Adrenal gland (tissue), 12 donors: ENCODE results near the gene RGS3. TPM values are rescaled to one million over a fixed set of nuclear protein-coding genes. Genes with fewer than 3 reads are reported as not detected.

Source experiments
- DNase-seq, 7 donors: peaks; one replicate each; pipeline ENCODE4 v3.0.0-alpha.2; 2019 to 2020
- H3K27ac ChIP-seq, 5 donors: fragments of 200-600 bp; sonication (generic) in 4 of 5; 1 replicate in 3 of 5; 2 replicates in 2 of 5; pipeline versions ENCODE4 v1.5.1 to v1.8.0; 2016 to 2020; ENCODE audit warnings: mild to moderate bottlenecking in 1 of 5
- H3K27me3 ChIP-seq: fragments of 200-600 bp; 2 replicates; pipeline ENCODE4 v1.8.0; 2021
- H3K36me3 ChIP-seq, 2 donors: fragments of 200-600 bp; replicated peaks in 1 of 2; 1 replicate in 1 of 2; 2 replicates in 1 of 2; pipeline versions ENCODE4 v1.5.1 to v1.8.0; 2018 to 2022
- H3K4me1 ChIP-seq, 2 donors: fragments of 200-600 bp; replicated peaks in 1 of 2; 1 replicate in 1 of 2; 2 replicates in 1 of 2; pipeline versions ENCODE4 v1.5.1 to v1.8.0; 2018 to 2021
- H3K4me3 ChIP-seq, 4 donors: fragments of 200-600 bp; sonication (generic) in 3 of 4; one replicate each; pipeline ENCODE4 v1.5.1; 2016 to 2018
- H3K9me3 ChIP-seq, 3 donors: fragments of 200-600 bp; sonication (generic) in 1 of 3; replicated peaks in 1 of 3; 1 replicate in 2 of 3; 2 replicates in 1 of 3; pipeline versions ENCODE4 v1.5.1 to v1.8.0; 2016 to 2021
- POLR2A ChIP-seq, 2 donors: fragments of 450-650 bp; IDR thresholded peaks; one replicate each; pipeline ENCODE4 v1.6.1; 2017; ENCODE audit warnings: antibody characterized with exemption in 2 of 2, mild to moderate bottlenecking in 2 of 2, moderate library complexity in 1 of 2
- WGBS, 4 donors: extraction: QIAGEN DNeasy Blood & Tissue Kit in 2 of 4; methylation state at CpG; one replicate each; pipeline versions ENCODE4 v1.1.5 to v1.1.7; 2013 to 2017; 5-methylcytosine and 5-hydroxymethylcytosine counted together
- intact Hi-C, 2 donors: fragments of 100-400 bp; cut with DNase I; formaldehyde crosslinking; loops; one replicate each; pipeline versions ENCODE4 v1.14.1 to v1.15.0; 2022 to 2023
- polyA plus RNA-seq, 3 donors: library from polyadenylated mRNA; stranded (reverse); fragments of 200-250 nt in 2 of 3; fragments of 350-450 nt in 1 of 3; fragmentation: Illumina TruSeq in 1 of 3; extraction: RNeasy Lipid Tissue Mini Kit (QIAGEN cat#74804) in 1 of 3; gene quantifications; one replicate each; pipeline ENCODE4 v1.2.3, GENCODE V29; 2013 to 2014
- total RNA-seq, 9 donors: library from RNA; depleted of rRNA in 4 of 9; stranded (reverse); fragments of >200 nt in 4 of 9; fragments of 120-200 nt in 1 of 9; fragmentation: NEBNext Ultra II Directional in 1 of 9; extraction: Animal tissue kit (Norgen Biotek cat#: 25700) in 1 of 9; gene quantifications; one replicate each; pipeline versions ENCODE4 v1.1.0 to v1.2.4, GENCODE V29; 2013 to 2023
- TF ChIP-seq, protein P1 (sequence below), 6 experiments: fragments of 450-650 bp in 4 of 6; fragments of 200-600 bp in 2 of 6; sonication (generic) in 1 of 6; IDR thresholded peaks; 1 replicate in 5 of 6; 2 replicates in 1 of 6; pipeline versions ENCODE4 v1.5.1 to v1.8.0; 2016 to 2021; ENCODE audit warnings: antibody characterized with exemption in 6 of 6, mild to moderate bottlenecking in 2 of 6, moderate library complexity in 1 of 6
- donor health status: healthy with polysubstance abuse.
- donor health status: Bipolar disorder and iron deficiency.
- donor health status: DM: yes; HTN: yes; CAD: no.
- donor health status: DM: no; HTN: no; CAD: no.
- donor health status: DM: no; HTN: no; CAD: no.
- donor health status: DM: yes; HTN: yes; CAD: no.

Gene RGS3
- total and polyA plus RNA-seq, 12 donors: 34.5 to 126 (median 65.6) TPM

DNA sequence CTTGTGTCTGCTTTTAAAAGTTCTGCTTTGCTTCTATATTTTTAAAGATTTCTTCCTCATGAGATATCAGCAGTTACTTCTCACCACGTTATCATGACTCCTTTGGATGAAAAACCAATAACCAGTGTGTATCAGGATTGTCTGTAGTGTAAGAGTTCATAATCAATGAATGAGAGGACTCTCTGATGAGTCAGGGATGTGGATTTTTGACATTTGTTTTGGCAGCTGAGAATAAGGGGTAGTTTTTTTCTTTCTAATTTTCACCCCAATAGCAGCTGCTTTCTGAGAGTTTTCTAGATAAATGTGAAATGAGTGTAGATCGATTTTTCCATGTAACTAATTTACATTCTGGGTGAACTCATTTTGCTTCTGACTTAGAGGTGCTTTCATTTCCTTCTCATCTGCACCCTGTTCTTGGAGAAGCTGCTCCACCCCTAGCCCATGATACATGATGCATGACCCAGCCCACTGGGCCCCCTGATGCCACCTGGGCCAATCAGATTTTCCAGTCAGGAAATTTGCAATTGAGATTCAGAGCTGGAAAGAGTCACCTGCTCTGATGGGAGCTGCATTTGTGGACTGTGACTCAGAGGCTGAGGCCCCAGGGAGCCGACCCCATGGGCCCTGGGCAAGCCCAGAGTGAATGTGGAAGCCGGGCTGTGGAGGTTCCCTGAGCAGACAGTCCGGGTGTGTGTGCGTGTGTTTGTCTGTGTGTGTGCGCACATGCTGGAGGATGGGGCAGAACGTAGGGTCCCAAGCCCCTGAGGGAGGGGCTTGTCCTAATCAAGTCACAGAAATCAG lies 159.3 kb downstream of the RGS3 start:
- WGBS, 4 donors: 69 to 83% (median 80%) methylated on average over 6 to 8 of the region's 8 CpGs
- Histone ChIP-seq H3K36me3 (no peaks in the 10 kb centered on the region), H3K4me3 (no peak overlapping the region), H3K4me1 (peaks cover 11 to 21% of the 10 kb centered on the region in 2 donors), H3K9me3 (no peaks in the 10 kb centered on the region), H3K27me3 (no peaks in the 10 kb centered on the region), H3K27ac (no peak overlapping the region)
- TF ChIP-seq, protein P1, sequence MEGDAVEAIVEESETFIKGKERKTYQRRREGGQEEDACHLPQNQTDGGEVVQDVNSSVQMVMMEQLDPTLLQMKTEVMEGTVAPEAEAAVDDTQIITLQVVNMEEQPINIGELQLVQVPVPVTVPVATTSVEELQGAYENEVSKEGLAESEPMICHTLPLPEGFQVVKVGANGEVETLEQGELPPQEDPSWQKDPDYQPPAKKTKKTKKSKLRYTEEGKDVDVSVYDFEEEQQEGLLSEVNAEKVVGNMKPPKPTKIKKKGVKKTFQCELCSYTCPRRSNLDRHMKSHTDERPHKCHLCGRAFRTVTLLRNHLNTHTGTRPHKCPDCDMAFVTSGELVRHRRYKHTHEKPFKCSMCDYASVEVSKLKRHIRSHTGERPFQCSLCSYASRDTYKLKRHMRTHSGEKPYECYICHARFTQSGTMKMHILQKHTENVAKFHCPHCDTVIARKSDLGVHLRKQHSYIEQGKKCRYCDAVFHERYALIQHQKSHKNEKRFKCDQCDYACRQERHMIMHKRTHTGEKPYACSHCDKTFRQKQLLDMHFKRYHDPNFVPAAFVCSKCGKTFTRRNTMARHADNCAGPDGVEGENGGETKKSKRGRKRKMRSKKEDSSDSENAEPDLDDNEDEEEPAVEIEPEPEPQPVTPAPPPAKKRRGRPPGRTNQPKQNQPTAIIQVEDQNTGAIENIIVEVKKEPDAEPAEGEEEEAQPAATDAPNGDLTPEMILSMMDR (IDR thresholded peaks at IDR 0.05): no peak
- no peak for TF ChIP-seq POLR2A (IDR thresholded peaks at IDR 0.05)
- intact Hi-C loops: no loop called here
- DNase-seq: peak in 3 of 7 donors; percentile 28 to 55 (median 33)

DNA sequence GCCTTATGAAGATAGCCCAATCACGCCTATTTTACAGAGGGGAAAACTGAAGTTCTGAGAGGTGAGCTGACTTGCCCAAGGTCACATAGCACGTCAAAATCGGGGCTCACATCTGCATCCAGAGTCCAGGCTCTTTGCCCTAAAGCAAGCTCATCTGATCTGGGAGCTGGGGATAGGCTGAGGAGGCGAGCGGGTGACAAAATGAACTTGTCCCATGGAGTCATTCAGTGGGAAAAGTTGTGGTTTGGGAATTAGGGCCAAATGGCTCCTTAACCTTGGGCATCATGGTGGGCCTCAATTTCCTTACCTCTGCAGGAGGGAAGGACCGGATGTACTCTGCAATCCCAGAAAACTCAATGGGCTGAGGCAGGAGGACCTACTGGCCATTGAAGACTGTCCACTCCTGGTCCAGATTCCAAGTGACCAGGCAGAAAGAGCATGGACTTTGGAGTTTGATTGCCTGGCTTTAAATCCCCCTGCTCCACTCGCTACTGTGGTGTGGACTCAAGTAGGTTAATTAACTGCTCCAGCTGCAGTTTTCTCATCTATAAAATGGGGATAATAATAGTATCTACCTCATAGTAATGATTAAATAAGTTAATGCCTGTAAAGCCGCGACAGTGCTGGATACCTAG lies 160.4 kb downstream of the RGS3 start:
- no peaks in the 10 kb centered on the region for H3K36me3 ChIP-seq
- H3K27me3 ChIP-seq: no peaks in the 10 kb centered on the region
- no peak overlapping the region for H3K4me3 ChIP-seq
- H3K4me1 ChIP-seq: peaks cover 11 to 21% of the 10 kb centered on the region in 2 donors
- peak in 2 of 7 donors; percentile 6 to 21 for DNase-seq
- H3K9me3 ChIP-seq: no peaks in the 10 kb centered on the region
- intact Hi-C loops: no loop called here
- WGBS, 4 donors: 86 to 91% (median 88%) methylated on average over 7 to 9 of the region's 9 CpGs
- TF ChIP-seq, protein P1 (IDR thresholded peaks at IDR 0.05): no peak
- no peak for TF ChIP-seq POLR2A (IDR thresholded peaks at IDR 0.05)
- H3K27ac ChIP-seq: no peak overlapping the region

DNA sequence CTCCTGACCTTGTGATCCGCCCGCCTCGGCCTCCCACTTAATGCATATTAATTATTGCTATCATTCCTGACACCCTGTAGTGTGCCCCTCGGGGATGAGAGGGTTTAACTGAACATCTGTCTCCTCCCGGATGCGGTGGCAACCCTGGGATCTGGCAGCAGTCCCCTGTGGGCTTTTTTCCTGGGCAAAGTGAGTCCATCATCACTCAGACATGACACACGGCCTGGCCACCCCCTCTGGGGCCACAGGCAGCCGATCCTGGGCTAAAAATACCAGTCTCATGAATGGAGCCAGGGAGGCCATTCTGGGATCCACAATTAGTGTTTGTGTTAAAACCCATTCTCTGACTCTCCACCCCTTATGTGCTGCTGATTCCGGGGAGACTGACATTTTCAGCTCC lies 161.2 kb downstream of the RGS3 start:
- Histone ChIP-seq H3K27me3 (no peaks in the 10 kb centered on the region), H3K36me3 (no peaks in the 10 kb centered on the region), H3K4me3 (no peak overlapping the region), H3K27ac (no peak overlapping the region), H3K9me3 (no peaks in the 10 kb centered on the region), H3K4me1 (peaks cover 11 to 18% of the 10 kb centered on the region in 2 donors)
- WGBS, 4 donors: 68 to 86% (median 71%) methylated on average over 8 to 9 of the region's 9 CpGs
- TF ChIP-seq, protein P1 (IDR thresholded peaks at IDR 0.05): no peak
- TF ChIP-seq POLR2A (IDR thresholded peaks at IDR 0.05): no peak
- intact Hi-C loops: no loop called here
- peak in 3 of 7 donors; percentile 8 to 50 (median 16) for DNase-seq

DNA sequence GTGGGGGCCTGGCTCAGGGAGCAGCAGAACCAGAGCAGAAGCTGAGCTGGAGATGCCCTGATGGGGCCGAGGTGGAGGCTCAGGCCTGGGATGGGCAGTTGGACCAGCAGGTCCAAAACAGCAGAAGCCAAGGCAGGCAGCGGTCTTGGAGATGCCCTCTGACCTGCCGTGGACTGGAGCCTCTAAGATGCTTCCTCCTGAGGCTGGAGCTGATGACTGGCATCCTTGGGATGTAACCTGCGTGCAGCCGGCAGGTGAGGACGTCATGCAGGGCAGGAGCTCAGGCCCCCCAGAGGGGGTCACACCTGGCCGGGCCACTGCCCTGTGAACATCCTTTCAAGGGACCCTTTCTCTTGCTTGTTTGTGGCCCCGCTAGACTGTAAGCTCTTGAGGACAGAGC lies 162.0 kb downstream of the RGS3 start:
- Histone ChIP-seq H3K27me3 (no peaks in the 10 kb centered on the region), H3K4me1 (peaks cover 6 to 11% of the 10 kb centered on the region in 2 donors), H3K4me3 (no peak overlapping the region), H3K9me3 (no peaks in the 10 kb centered on the region), H3K36me3 (no peaks in the 10 kb centered on the region), H3K27ac (no peak overlapping the region)
- intact Hi-C loops: no loop called here
- DNase-seq: peak in 3 of 7 donors; percentile 10 to 46 (median 18)
- 90 to 100% (median 95%) methylated on average over 1 to 8 of the region's 8 CpGs for WGBS, 4 donors
- TF ChIP-seq POLR2A (IDR thresholded peaks at IDR 0.05): no peak
- TF ChIP-seq, protein P1 (IDR thresholded peaks at IDR 0.05): no peak
